K562 (cell line): ENCODE measurements around the gene MMP20. TPM values are rescaled to one million over a fixed set of nuclear protein-coding genes. Genes with fewer than 3 reads are reported as not detected.

Experiments used
- ATAC-seq: fragments of 200-7000 bp; cut with Tn5 transposase; 3 replicates; pipeline ENCODE4 v1.9.1; 2020; ENCODE audit warnings: moderate library complexity
- BruUV-seq: library from RNA; stranded (reverse); fragments of 400-500 nt; replicated peaks from 2 replicates; lab custom pipeline; 2021; lab: Mats Ljungman, UMichigan
- CTCF ChIA-PET: fragments of 300-600 bp; formaldehyde crosslinking; extraction: SDS; loops from one replicate; lab custom pipeline; 2021; ENCODE audit warnings: low intra/inter-chr PET ratio; lab: Yijun Ruan, JAX
- POLR2A ChIA-PET: fragments of 300-600, 350-650 bp; sonication (Branson Sonifier 250); formaldehyde crosslinking; extraction: SDS; loops from one replicate; lab custom pipeline; 2021; ENCODE audit warnings: antibody characterized with exemption, inconsistent platforms; lab: Yijun Ruan, JAX
- DNase-seq, 4 experiments: peaks; one replicate each; pipeline versions ENCODE4 v3.0.0 to v3.0.0-alpha.2; 2011 to 2018; ENCODE audit warnings: low spot score in 3 of 4, mixed read lengths in 3 of 4; ENCODE audit errors: extremely low read depth in 1 of 4
- FAIRE-seq: peaks from 2 replicates; lab custom pipeline; 2011; peaks lifted over from hg19 to GRCh38; lab: Jason Lieb, UNC
- H2AFZ ChIP-seq: 2 replicates; pipeline ENCODE4 v1.6.0; 2011; ENCODE audit warnings: low read depth, low read length, control low read depth, inconsistent platforms
- H3K27ac ChIP-seq: fragments of 200-600 bp; 3 replicates; pipeline ENCODE4 v1.8.0; 2011; ENCODE audit warnings: low read depth, mild to moderate bottlenecking, control low read depth, inconsistent platforms, low read length, moderate library complexity, mixed read lengths; ENCODE audit errors: extremely low read depth
- H3K27me3 ChIP-seq, 2 experiments: fragments of 300-600 bp in 1 of 2; 2 replicates in 1 of 2; 3 replicates in 1 of 2; pipeline versions ENCODE4 v1.6.0 to v1.8.0; 2011; ENCODE audit warnings: inconsistent platforms in 2 of 2, low read length in 2 of 2, mild to moderate bottlenecking in 1 of 2, mixed read lengths in 1 of 2, moderate library complexity in 1 of 2; ENCODE audit not compliant: control insufficient read depth in 2 of 2, insufficient read depth in 2 of 2
- H3K36me3 ChIP-seq: fragments of 300-600 bp; 3 replicates; pipeline ENCODE4 v1.8.0; 2011; ENCODE audit warnings: mild to moderate bottlenecking, low read length, inconsistent platforms; ENCODE audit not compliant: control insufficient read depth, insufficient read depth
- H3K4me1 ChIP-seq, 2 experiments: fragments of 200-600 bp in 1 of 2; replicated peaks in 1 of 2; 2 replicates in 1 of 2; 3 replicates in 1 of 2; pipeline versions ENCODE4 v1.5.1 to v1.8.0; 2011; ENCODE audit warnings: inconsistent platforms in 2 of 2, low read length in 2 of 2, mild to moderate bottlenecking in 1 of 2, mixed read lengths in 1 of 2, moderate library complexity in 1 of 2; ENCODE audit not compliant: control insufficient read depth in 2 of 2, insufficient read depth in 2 of 2
- H3K4me2 ChIP-seq: 2 replicates; pipeline ENCODE4 v1.6.1; 2011; ENCODE audit warnings: low read length, control low read depth, inconsistent platforms, mixed read lengths; ENCODE audit not compliant: insufficient read depth
- H3K4me3 ChIP-seq: fragments of 200-600 bp; sonication (generic), shearing (Covaris generic); 2 replicates; pipeline ENCODE4 v1.5.1; 2016; ENCODE audit warnings: control low read depth, inconsistent platforms
- H3K79me2 ChIP-seq: fragments of 200-600 bp; 3 replicates; pipeline ENCODE4 v1.8.0; 2011; ENCODE audit warnings: low read length, inconsistent platforms; ENCODE audit not compliant: control insufficient read depth, insufficient read depth
- H3K9ac ChIP-seq, 2 experiments: 2 replicates each; pipeline versions ENCODE4 v1.6.0 to v1.6.1; 2011; ENCODE audit warnings: low read depth in 2 of 2, low read length in 2 of 2, control low read depth in 1 of 2, inconsistent platforms in 1 of 2, mild to moderate bottlenecking in 1 of 2, mixed read lengths in 1 of 2; ENCODE audit not compliant: insufficient read depth in 1 of 2
- H3K9me1 ChIP-seq: one replicate; pipeline ENCODE4 v1.6.0; 2011; ENCODE audit warnings: inconsistent platforms, mild to moderate bottlenecking, low read length, moderate library complexity; ENCODE audit not compliant: control insufficient read depth, insufficient read depth
- H3K9me3 ChIP-seq: replicated peaks from 2 replicates; pipeline ENCODE4 v1.5.1; 2011; ENCODE audit warnings: low read depth, low read length, inconsistent platforms; ENCODE audit not compliant: control insufficient read depth, insufficient read depth
- H4K20me1 ChIP-seq: replicated peaks from 2 replicates; pipeline ENCODE4 v1.6.1; 2011; ENCODE audit warnings: low read length, inconsistent platforms, mixed read lengths; ENCODE audit not compliant: control insufficient read depth, insufficient read depth
- EZH2 ChIP-seq: IDR thresholded peaks from 2 replicates; pipeline ENCODE4 v1.6.1; 2012; ENCODE audit warnings: low read depth, mild to moderate bottlenecking, inconsistent platforms, low read length, borderline replicate concordance
- GABPA ChIP-seq: fragments of 200-800 bp; sonication (Bioruptor generic); conservative IDR thresholded peaks from 2 replicates; pipeline ENCODE4 v1.6.1; 2016; ENCODE audit warnings: low read depth, missing genetic modification characterization, missing compliant biosample characterization
- KAT2B ChIP-seq: IDR thresholded peaks from one replicate; pipeline ENCODE4 v1.6.1; 2012; ENCODE audit warnings: low read depth, mild to moderate bottlenecking, control low read depth, inconsistent platforms, low read length, moderate library complexity
- TAF1 ChIP-seq: IDR thresholded peaks from 2 replicates; pipeline ENCODE4 v1.6.1; 2011; ENCODE audit warnings: mild to moderate bottlenecking, low read length, moderate library complexity; ENCODE audit not compliant: insufficient read depth, control insufficient read depth, severe bottlenecking; ENCODE audit errors: extremely low read depth
- ZNF316 ChIP-seq: fragments of 450-650 bp; IDR thresholded peaks from 2 replicates; pipeline ENCODE4 v1.6.1; 2016
- ZSCAN32 ChIP-seq: fragments of 450-650 bp; formaldehyde crosslinking; IDR thresholded peaks from 2 replicates; pipeline ENCODE4 v1.4.0; 2020; ENCODE audit warnings: mild to moderate bottlenecking, moderate library complexity
- WGBS: fragments of 100-300 bp; shearing (Covaris generic); methylation state at CpG from one replicate; pipeline ENCODE4 v1.1.6; 2016; ENCODE audit warnings: low coverage, mixed read lengths; ENCODE audit not compliant: insufficient coverage; ENCODE audit errors: missing lambda C conversion rate; 5-methylcytosine and 5-hydroxymethylcytosine counted together
- in situ Hi-C: fragments of 300-500 bp; cut with MboI; formaldehyde crosslinking; loops from 4 replicates; pipeline ENCODE4 v1.15.0; 2018; ENCODE audit warnings: inconsistent platforms, mixed read lengths
- intact Hi-C: fragments of 100-400 bp; cut with micrococcal nuclease; formaldehyde crosslinking; loops from 2 replicates; pipeline ENCODE4 v1.14.2; 2022
- polyA plus RNA-seq, 8 experiments: library from polyadenylated mRNA; depleted of rRNA in 4 of 8; stranded (reverse) in 5 of 8; unstranded in 3 of 8; fragments of >200 nt; fragmentation: Nextera tagmentation in 2 of 8; fragmentation: Illumina TruSeq in 1 of 8; extraction: Ambion mirVana in 2 of 8; extraction: Trizol in 1 of 8; gene quantifications; 2 replicates each; pipeline versions ENCODE4 v1.2.1 to v1.2.3, GENCODE V29; 2011 to 2014; ENCODE audit warnings: inconsistent platforms in 1 of 8, missing spikeins in 1 of 8
- total RNA-seq, 7 experiments: library from RNA; depleted of rRNA in 6 of 7; stranded (reverse); fragments of >200 nt in 6 of 7; fragmentation: Illumina TruSeq in 2 of 7; extraction: Trizol in 2 of 7; gene quantifications; 2 replicates each; pipeline versions ENCODE4 v1.2.1 to v1.2.3, GENCODE V29; 2011 to 2021; ENCODE audit warnings: low replicate concordance in 1 of 7
- TF ChIP-seq, protein P1 (sequence below): fragments of 250-450 bp; sonication (Bioruptor Pico); IDR thresholded peaks from 2 replicates; pipeline ENCODE4 v1.4.0; 2020

The MMP20 gene
- total and polyA plus RNA-seq, 9 of the 15 experiments (the other 6 are each of a cell fraction or from before 2014, with no cell fraction given) = not detected

DNA sequence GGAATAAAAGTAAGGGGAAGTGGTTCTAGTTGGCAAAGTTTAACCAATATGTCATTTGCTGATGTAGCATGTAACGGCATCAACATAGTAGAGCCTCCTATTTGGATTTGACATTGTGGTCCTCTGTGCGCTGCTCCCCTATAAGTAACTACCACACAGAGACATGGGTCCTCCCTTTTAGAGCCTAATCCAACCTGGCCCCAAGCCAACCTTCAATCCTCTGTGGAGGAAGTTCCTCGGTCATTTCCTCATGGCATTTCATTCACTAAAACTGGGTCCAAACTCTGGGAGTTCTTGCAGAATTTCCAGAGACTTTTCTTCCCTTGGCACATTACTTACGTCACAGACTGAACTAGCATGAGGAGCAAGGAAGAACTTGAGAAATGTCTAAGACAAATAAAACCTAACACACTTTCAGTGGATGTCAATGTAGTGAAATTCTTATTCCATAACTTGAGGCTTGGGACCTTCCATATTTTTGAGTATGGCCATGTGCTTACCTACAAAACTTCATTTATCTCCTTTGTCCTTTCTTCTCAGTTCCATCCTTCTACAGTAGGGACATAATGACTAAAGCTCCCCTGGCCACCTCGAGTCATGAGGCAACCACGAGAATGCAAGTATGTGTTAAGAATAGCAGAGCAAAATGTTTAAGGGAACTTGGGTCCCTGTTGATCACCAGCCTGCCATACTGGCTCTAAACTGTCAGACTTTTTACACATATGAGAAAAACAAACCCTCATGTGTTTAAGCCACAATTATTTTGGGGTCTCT lies 34.7 kb downstream of the MMP20 start:
- intact Hi-C loops (no loop called here), in situ Hi-C loops (no loop called here)
- no peaks in the 10 kb centered on the region for H4K20me1 ChIP-seq
- no peaks in the 10 kb centered on the region for H3K79me2 ChIP-seq
- H3K36me3 ChIP-seq = no peaks in the 10 kb centered on the region
- 0 out of 2 replicates have a peak, but pooled peaks have one; percentile 14 for TF ChIP-seq ZNF316
- no peak for TF ChIP-seq ZSCAN32
- no peaks in the 10 kb centered on the region for H3K9me1 ChIP-seq
- WGBS = under 1% methylated on average over 6 of the region's 6 CpGs
- ChIA-PET CTCF (no interaction called here), POLR2A (no interaction called here)
- H2AFZ ChIP-seq = no peak overlapping the region
- BruUV-seq = no TSS peak
- H3K4me1 ChIP-seq = no peaks in the 10 kb centered on the region
- no peaks in the 10 kb centered on the region for H3K9me3 ChIP-seq
- H3K4me3 ChIP-seq = no peak overlapping the region
- DNase-seq (no peak), ATAC-seq (no peak), FAIRE-seq (no peak)
- no peaks in the 10 kb centered on the region for H3K27me3 ChIP-seq
- no peak overlapping the region for H3K4me2 ChIP-seq
- no peak overlapping the region for H3K27ac ChIP-seq
- H3K9ac ChIP-seq = no peak overlapping the region

DNA sequence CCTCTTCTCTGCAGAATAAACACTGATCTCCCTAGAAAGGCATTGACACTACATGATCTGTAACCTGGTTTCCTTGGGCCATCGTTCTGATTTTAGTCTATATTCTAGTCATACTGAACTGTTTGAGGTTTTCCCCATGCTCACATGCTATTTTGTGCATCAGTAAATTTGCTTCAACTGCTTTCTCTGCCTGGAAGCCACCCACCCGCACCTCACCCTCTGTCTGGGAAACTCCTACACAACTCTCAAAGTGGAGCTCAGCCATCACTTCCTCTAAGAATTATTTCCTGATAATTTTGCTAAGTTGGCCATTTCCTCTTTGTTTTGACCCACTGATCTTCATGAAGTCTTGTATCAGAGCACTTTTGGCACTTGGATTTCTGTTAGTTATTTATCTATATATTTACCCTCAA lies 36.1 kb downstream of the MMP20 start:
- Histone ChIP-seq H4K20me1 (no peaks in the 10 kb centered on the region), H3K4me1 (no peaks in the 10 kb centered on the region), H3K4me3 (no peak overlapping the region), H3K9me1 (no peaks in the 10 kb centered on the region), H3K36me3 (no peaks in the 10 kb centered on the region), H3K27me3 (no peaks in the 10 kb centered on the region), H3K9me3 (no peaks in the 10 kb centered on the region), H3K4me2 (no peak overlapping the region), H3K27ac (no peak overlapping the region), H3K79me2 (no peaks in the 10 kb centered on the region), H2AFZ (no peak overlapping the region), H3K9ac (no peak overlapping the region)
- in situ Hi-C loops (no loop called here), intact Hi-C loops (no loop called here)
- ATAC-seq (no peak), FAIRE-seq (no peak), DNase-seq (no peak)
- 0% methylated on average over 2 of the region's 2 CpGs for WGBS
- no TSS peak for BruUV-seq
- ChIA-PET POLR2A (no interaction called here), CTCF (no interaction called here)
- no peak for TF ChIP-seq TAF1
- TF ChIP-seq GABPA (tag) = no peak
- TF ChIP-seq, protein P1, sequence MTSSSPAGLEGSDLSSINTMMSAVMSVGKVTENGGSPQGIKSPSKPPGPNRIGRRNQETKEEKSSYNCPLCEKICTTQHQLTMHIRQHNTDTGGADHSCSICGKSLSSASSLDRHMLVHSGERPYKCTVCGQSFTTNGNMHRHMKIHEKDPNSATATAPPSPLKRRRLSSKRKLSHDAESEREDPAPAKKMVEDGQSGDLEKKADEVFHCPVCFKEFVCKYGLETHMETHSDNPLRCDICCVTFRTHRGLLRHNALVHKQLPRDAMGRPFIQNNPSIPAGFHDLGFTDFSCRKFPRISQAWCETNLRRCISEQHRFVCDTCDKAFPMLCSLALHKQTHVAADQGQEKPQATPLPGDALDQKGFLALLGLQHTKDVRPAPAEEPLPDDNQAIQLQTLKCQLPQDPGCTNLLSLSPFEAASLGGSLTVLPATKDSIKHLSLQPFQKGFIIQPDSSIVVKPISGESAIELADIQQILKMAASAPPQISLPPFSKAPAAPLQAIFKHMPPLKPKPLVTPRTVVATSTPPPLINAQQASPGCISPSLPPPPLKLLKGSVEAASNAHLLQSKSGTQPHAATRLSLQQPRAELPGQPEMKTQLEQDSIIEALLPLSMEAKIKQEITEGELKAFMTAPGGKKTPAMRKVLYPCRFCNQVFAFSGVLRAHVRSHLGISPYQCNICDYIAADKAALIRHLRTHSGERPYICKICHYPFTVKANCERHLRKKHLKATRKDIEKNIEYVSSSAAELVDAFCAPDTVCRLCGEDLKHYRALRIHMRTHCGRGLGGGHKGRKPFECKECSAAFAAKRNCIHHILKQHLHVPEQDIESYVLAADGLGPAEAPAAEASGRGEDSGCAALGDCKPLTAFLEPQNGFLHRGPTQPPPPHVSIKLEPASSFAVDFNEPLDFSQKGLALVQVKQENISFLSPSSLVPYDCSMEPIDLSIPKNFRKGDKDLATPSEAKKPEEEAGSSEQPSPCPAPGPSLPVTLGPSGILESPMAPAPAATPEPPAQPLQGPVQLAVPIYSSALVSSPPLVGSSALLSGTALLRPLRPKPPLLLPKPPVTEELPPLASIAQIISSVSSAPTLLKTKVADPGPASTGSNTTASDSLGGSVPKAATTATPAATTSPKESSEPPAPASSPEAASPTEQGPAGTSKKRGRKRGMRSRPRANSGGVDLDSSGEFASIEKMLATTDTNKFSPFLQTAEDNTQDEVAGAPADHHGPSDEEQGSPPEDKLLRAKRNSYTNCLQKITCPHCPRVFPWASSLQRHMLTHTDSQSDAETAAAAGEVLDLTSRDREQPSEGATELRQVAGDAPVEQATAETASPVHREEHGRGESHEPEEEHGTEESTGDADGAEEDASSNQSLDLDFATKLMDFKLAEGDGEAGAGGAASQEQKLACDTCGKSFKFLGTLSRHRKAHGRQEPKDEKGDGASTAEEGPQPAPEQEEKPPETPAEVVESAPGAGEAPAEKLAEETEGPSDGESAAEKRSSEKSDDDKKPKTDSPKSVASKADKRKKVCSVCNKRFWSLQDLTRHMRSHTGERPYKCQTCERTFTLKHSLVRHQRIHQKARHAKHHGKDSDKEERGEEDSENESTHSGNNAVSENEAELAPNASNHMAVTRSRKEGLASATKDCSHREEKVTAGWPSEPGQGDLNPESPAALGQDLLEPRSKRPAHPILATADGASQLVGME (CRISPR knock-in tag) = no peak
- no peak for TF ChIP-seq EZH2
- no peak for TF ChIP-seq KAT2B
